Hematopoietic multipotent progenitor cell treated with erythropoietin and hydrocortisone succinate and interleukin-3 and kit ligand, for 17 days (in vitro differentiated cells): ENCODE results near the gene PSME3IP1.
"Not testable (repeated sequence)": the region's sequence is repeated elsewhere in the genome, so short reads cannot be mapped to it uniquely, and the experiment has no call there.

ENCODE experiments used
- DNase-seq: peaks from one replicate; pipeline ENCODE4 v3.0.0-alpha.2; 2015; ENCODE audit warnings: low spot score

Gene PSME3IP1

GRCh38 chr16:57123974-57124674, 61.7 kb downstream of the PSME3IP1 start:
- DNase-seq = no peak

GRCh38 chr16:57123216-57123973, 62.4 kb downstream of the PSME3IP1 start:
- DNase-seq = no peak

- no peak for DNase-seq
These were observed 67.3 kb downstream of the PSME3IP1 start for GRCh38 chr16:57118461-57119084.

GRCh38 chr16:57115514-57116182, 70.2 kb downstream of the PSME3IP1 start:
- no peak for DNase-seq

- no peak for DNase-seq
These were observed 70.7 kb downstream of the PSME3IP1 start for GRCh38 chr16:57115168-57115513.

- DNase-seq = no peak
These were observed 72.2 kb downstream of the PSME3IP1 start for GRCh38 chr16:57113664-57114063.

GRCh38 chr16:57113042-57113453, 72.8 kb downstream of the PSME3IP1 start:
- DNase-seq = no peak

- DNase-seq = no peak
These were observed 73.3 kb downstream of the PSME3IP1 start for GRCh38 chr16:57112403-57113041.

GRCh38 chr16:57111420-57111819, 74.4 kb downstream of the PSME3IP1 start:
- DNase-seq = no peak

GRCh38 chr16:57110937-57111336, 74.9 kb downstream of the PSME3IP1 start:
- no peak for DNase-seq

- not testable (repeated sequence) for DNase-seq
These were observed 76.4 kb downstream of the PSME3IP1 start for GRCh38 chr16:57109259-57110105.

GRCh38 chr16:57108432-57108831, 77.4 kb downstream of the PSME3IP1 start:
- DNase-seq = no peak

GRCh38 chr16:57107321-57107922, 78.4 kb downstream of the PSME3IP1 start:
- no peak for DNase-seq

- no peak for DNase-seq
These were observed 79.1 kb downstream of the PSME3IP1 start for GRCh38 chr16:57106767-57107166.

- no peak for DNase-seq
These were observed 80.7 kb downstream of the PSME3IP1 start for GRCh38 chr16:57105184-57105583.

GRCh38 chr16:57104706-57105105, 81.1 kb downstream of the PSME3IP1 start:
- no peak for DNase-seq

- no peak for DNase-seq
These were observed 82.7 kb downstream of the PSME3IP1 start for GRCh38 chr16:57102888-57103851.
